Measurements from ENCODE around the gene INO80D.
"Not testable (repeated sequence)": the region's sequence is repeated elsewhere in the genome, so short reads cannot be mapped to it uniquely, and the experiment has no call there.

DNA sequence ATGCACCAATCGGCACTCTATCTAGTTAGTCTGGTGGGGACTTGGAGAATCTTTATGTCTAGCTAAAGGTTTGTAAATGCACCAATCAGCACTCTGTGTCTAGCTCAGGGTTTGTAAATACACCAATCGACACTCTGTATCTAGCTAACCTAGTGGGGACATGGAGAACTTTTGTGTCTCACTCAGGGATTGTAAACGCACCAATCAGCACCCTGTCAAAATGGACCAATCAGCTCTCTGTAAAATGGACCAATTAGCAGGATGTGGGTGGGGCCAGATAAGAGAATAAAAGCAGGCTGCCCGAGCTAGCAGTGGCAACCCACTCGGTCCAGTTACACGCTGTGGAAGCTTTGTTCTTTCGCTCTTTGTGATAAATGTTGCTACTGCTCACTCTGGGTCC, 108.3 kb downstream of the INO80D start:
- TF ChIP-seq CTCF (IDR thresholded peaks at IDR 0.05; ENCODE audit: insufficient read depth, low read depth, low read length); EZH2 (IDR thresholded peaks at IDR 0.05; ENCODE audit: insufficient read depth, low read length): not testable (repeated sequence)

Measured in astrocyte (in vitro differentiated cells and primary cell).